Measurements from ENCODE around the gene ALDH1A3.

DNA sequence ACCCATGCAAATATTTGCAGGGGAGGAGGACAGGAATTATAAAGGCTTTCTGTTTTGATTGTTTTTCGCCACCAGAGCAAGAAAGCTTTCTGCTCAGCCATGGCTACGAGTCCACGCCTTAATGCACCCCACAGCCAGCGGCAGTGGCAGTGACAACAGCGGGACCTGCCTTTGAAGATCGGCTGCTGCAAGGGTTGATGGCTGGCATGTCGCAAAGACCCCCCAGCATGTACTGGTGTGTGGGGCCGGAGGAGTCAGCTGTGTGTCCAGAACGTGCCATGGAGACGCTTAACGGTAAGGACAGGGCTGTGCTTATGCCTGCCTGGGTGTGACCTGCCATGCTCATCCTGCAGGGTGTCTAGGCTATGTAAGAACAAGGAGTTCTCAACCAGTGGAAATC, 44.8 kb downstream of the ALDH1A3 start:
- TF ChIP-seq, protein P1, sequence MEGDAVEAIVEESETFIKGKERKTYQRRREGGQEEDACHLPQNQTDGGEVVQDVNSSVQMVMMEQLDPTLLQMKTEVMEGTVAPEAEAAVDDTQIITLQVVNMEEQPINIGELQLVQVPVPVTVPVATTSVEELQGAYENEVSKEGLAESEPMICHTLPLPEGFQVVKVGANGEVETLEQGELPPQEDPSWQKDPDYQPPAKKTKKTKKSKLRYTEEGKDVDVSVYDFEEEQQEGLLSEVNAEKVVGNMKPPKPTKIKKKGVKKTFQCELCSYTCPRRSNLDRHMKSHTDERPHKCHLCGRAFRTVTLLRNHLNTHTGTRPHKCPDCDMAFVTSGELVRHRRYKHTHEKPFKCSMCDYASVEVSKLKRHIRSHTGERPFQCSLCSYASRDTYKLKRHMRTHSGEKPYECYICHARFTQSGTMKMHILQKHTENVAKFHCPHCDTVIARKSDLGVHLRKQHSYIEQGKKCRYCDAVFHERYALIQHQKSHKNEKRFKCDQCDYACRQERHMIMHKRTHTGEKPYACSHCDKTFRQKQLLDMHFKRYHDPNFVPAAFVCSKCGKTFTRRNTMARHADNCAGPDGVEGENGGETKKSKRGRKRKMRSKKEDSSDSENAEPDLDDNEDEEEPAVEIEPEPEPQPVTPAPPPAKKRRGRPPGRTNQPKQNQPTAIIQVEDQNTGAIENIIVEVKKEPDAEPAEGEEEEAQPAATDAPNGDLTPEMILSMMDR (IDR thresholded peaks at IDR 0.05), result no peak
- no peak for TF ChIP-seq POLR2A (IDR thresholded peaks at IDR 0.05)

Measured in prostate gland (tissue), 2 donors.